OCI-LY1 (cell line): ENCODE results near the gene REV3L.
"Not testable (repeated sequence)": the region's sequence is repeated elsewhere in the genome, so short reads cannot be mapped to it uniquely, and the experiment has no call there.

ENCODE experiments used
- H2AFZ ChIP-seq: fragments of 200-600 bp; sonication (generic), shearing (Covaris generic); 2 replicates; pipeline ENCODE4 v1.6.0; 2014; ENCODE audit warnings: antibody characterized with exemption, mild to moderate bottlenecking, low read length
- H3F3A ChIP-seq: fragments of 200-600 bp; sonication (generic), shearing (Covaris generic); 2 replicates; pipeline ENCODE4 v1.6.0; 2014; ENCODE audit warnings: mild to moderate bottlenecking, antibody characterized with exemption, low read length, moderate library complexity; ENCODE audit not compliant: insufficient read depth
- H3K27ac ChIP-seq: fragments of 200-600 bp; sonication (generic); 2 replicates; pipeline ENCODE4 v1.5.1; 2014; ENCODE audit warnings: low read length, mixed run types, mild to moderate bottlenecking, low read depth; ENCODE audit not compliant: poor library complexity, severe bottlenecking
- H3K27me3 ChIP-seq: fragments of 200-600 bp; sonication (generic); 2 replicates; pipeline ENCODE4 v1.6.0; 2014; ENCODE audit warnings: antibody characterized with exemption, mild to moderate bottlenecking, low read length, moderate library complexity; ENCODE audit not compliant: insufficient read depth
- H3K36me3 ChIP-seq: fragments of 200-600 bp; sonication (generic); 2 replicates; pipeline ENCODE4 v1.6.1; 2014; ENCODE audit warnings: mild to moderate bottlenecking, antibody characterized with exemption, low read length, moderate library complexity, mixed read lengths; ENCODE audit not compliant: insufficient read depth
- H3K4me1 ChIP-seq: fragments of 200-600 bp; sonication (generic); 2 replicates; pipeline ENCODE4 v1.5.1; 2014; ENCODE audit warnings: mild to moderate bottlenecking, low read length, moderate library complexity; ENCODE audit not compliant: insufficient read depth, severe bottlenecking
- H3K4me2 ChIP-seq: fragments of 200-600 bp; sonication (generic), shearing (Covaris generic); 2 replicates; pipeline ENCODE4 v1.6.1; 2014; ENCODE audit warnings: low read length
- H3K4me3 ChIP-seq: fragments of 200-600 bp; sonication (generic); 2 replicates; pipeline ENCODE4 v1.5.1; 2014; ENCODE audit warnings: low read length, low read depth, mild to moderate bottlenecking, mixed read lengths; ENCODE audit not compliant: poor library complexity, severe bottlenecking
- H3K79me2 ChIP-seq: fragments of 200-600 bp; shearing (Covaris generic); 2 replicates; pipeline ENCODE4 v1.6.1; 2016; ENCODE audit warnings: mixed run types, low read length, mixed read lengths; ENCODE audit not compliant: insufficient read depth
- H3K9ac ChIP-seq: fragments of 200-600 bp; sonication (generic), shearing (Covaris generic); 2 replicates; pipeline ENCODE4 v1.6.1; 2014; ENCODE audit warnings: mild to moderate bottlenecking, low read length, mixed read lengths
- H3K9me2 ChIP-seq: fragments of 200-600 bp; sonication (generic), shearing (Covaris generic); 2 replicates; pipeline ENCODE4 v1.6.1; 2014; ENCODE audit warnings: low read depth, mild to moderate bottlenecking, low read length, mixed read lengths
- H3K9me3 ChIP-seq: fragments of 200-600 bp; shearing (Covaris generic); 2 replicates; pipeline ENCODE4 v1.6.1; 2014; ENCODE audit warnings: low read length, mixed read lengths
- H4K20me1 ChIP-seq: fragments of 200-600 bp; sonication (generic), shearing (Covaris generic); 2 replicates; pipeline ENCODE4 v1.6.0; 2016; ENCODE audit warnings: mild to moderate bottlenecking, low read length; ENCODE audit not compliant: insufficient read depth
- EZH2 ChIP-seq: fragments of 200-600 bp; sonication (generic), shearing (Covaris generic); IDR thresholded peaks from 2 replicates; pipeline ENCODE4 v1.8.0; 2017; ENCODE audit warnings: borderline replicate concordance, mixed run types, mild to moderate bottlenecking, antibody characterized with exemption, low read length, moderate library complexity, mixed read lengths
- TF ChIP-seq, protein P1 (sequence below): fragments of 200-600 bp; sonication (generic), shearing (Covaris generic); IDR thresholded peaks from 2 replicates; pipeline ENCODE4 v1.5.1; 2017; ENCODE audit warnings: mild to moderate bottlenecking, antibody characterized with exemption, low read length, moderate library complexity, mixed read lengths

The REV3L gene

GRCh38 chr6:111477481-111477938 lies 5.5 kb downstream of the REV3L start:
- TF ChIP-seq EZH2 = no peak
- TF ChIP-seq, protein P1, sequence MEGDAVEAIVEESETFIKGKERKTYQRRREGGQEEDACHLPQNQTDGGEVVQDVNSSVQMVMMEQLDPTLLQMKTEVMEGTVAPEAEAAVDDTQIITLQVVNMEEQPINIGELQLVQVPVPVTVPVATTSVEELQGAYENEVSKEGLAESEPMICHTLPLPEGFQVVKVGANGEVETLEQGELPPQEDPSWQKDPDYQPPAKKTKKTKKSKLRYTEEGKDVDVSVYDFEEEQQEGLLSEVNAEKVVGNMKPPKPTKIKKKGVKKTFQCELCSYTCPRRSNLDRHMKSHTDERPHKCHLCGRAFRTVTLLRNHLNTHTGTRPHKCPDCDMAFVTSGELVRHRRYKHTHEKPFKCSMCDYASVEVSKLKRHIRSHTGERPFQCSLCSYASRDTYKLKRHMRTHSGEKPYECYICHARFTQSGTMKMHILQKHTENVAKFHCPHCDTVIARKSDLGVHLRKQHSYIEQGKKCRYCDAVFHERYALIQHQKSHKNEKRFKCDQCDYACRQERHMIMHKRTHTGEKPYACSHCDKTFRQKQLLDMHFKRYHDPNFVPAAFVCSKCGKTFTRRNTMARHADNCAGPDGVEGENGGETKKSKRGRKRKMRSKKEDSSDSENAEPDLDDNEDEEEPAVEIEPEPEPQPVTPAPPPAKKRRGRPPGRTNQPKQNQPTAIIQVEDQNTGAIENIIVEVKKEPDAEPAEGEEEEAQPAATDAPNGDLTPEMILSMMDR = no peak

GRCh38 chr6:111476061-111476460 lies 7.0 kb downstream of the REV3L start:
- H3K9me3 ChIP-seq, H3K27ac ChIP-seq, H4K20me1 ChIP-seq, H3K9me2 ChIP-seq, H2AFZ ChIP-seq, H3K9ac ChIP-seq, H3K27me3 ChIP-seq, H3K36me3 ChIP-seq, H3F3A ChIP-seq, H3K4me2 ChIP-seq, H3K4me3 ChIP-seq: not testable (repeated sequence)
- H3K79me2 ChIP-seq = peaks cover 100% of the 10 kb centered on the region
- peaks cover 50% of the 10 kb centered on the region for H3K4me1 ChIP-seq

More at GRCh38 chr6:111477481-111477938, 5.5 kb downstream of the REV3L start:
- Histone ChIP-seq H3K9ac (peak overlapping the region; percentile 9; the same call in 1 of the 2 replicates), H3K36me3 (no peaks in the 10 kb centered on the region), H2AFZ (no peak overlapping the region), H3K9me3 (no peaks in the 10 kb centered on the region), H3K4me1 (peaks cover 52% of the 10 kb centered on the region), H3F3A (no peaks in the 10 kb centered on the region), H4K20me1 (no peaks in the 10 kb centered on the region), H3K79me2 (peaks cover 98% of the 10 kb centered on the region), H3K4me3 (peak overlapping the region; percentile 9), H3K27ac (peak overlapping the region; percentile 99), H3K27me3 (no peaks in the 10 kb centered on the region), H3K9me2 (no peaks in the 10 kb centered on the region), H3K4me2 (peak overlapping the region; percentile 45)

GRCh38 chr6:111474771-111475170 lies 8.2 kb downstream of the REV3L start:
- peaks cover 12% of the 10 kb centered on the region; the same call in 1 of the 2 replicates for H3K36me3 ChIP-seq
- H3K9ac ChIP-seq = no peak overlapping the region
- H3K27ac ChIP-seq = no peak overlapping the region
- no peaks in the 10 kb centered on the region for H4K20me1 ChIP-seq
- no peaks in the 10 kb centered on the region for H3K9me2 ChIP-seq
- H3K4me2 ChIP-seq = no peak overlapping the region
- H3K27me3 ChIP-seq = no peaks in the 10 kb centered on the region
- H2AFZ ChIP-seq = no peak overlapping the region
- no peak for TF ChIP-seq EZH2
- TF ChIP-seq, protein P1 = no peak
- no peaks in the 10 kb centered on the region for H3F3A ChIP-seq
- no peaks in the 10 kb centered on the region for H3K9me3 ChIP-seq
- H3K4me3 ChIP-seq = no peak overlapping the region
- H3K79me2 ChIP-seq = peaks cover 95% of the 10 kb centered on the region
- H3K4me1 ChIP-seq = peaks cover 37% of the 10 kb centered on the region

DNA sequence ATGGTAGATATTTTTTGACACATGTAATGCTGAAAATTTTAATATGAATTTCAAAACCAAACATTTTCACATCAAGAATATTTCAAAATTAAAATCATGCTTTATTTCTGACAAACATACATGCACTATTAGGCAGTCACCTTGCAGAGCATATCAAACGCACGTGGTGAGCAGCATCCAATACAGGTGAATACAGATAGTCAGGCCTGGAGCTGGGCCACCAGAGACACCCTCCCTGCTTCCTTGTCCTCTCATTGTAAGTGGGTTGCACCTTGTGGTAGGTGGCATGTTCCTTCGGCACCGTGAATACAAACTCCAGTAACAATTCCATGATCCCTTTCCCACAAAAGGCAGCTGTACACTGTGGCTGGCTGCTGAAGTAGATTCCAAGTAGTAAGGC lies 8.9 kb downstream of the REV3L start:
- H3K9me2 ChIP-seq = no peaks in the 10 kb centered on the region
- peaks cover 31% of the 10 kb centered on the region for H3K4me1 ChIP-seq
- H3K36me3 ChIP-seq = peaks cover 18% of the 10 kb centered on the region; the same call in 1 of the 2 replicates
- no peak overlapping the region for H2AFZ ChIP-seq
- no peak overlapping the region for H3K4me2 ChIP-seq
- no peaks in the 10 kb centered on the region for H3K27me3 ChIP-seq
- no peaks in the 10 kb centered on the region for H4K20me1 ChIP-seq
- H3K27ac ChIP-seq = no peak overlapping the region
- H3K9ac ChIP-seq = no peak overlapping the region
- no peaks in the 10 kb centered on the region for H3K9me3 ChIP-seq
- TF ChIP-seq, protein P1 = no peak
- TF ChIP-seq EZH2 = no peak
- H3K79me2 ChIP-seq = peaks cover 95% of the 10 kb centered on the region
- H3F3A ChIP-seq = no peaks in the 10 kb centered on the region
- no peak overlapping the region for H3K4me3 ChIP-seq
